HG03521 (cell line): ENCODE results near the gene MAPK10.
A peak's percentile ranks its signal among the peaks of the same experiment; 100 is the strongest.
"Not testable (repeated sequence)": the region's sequence is repeated elsewhere in the genome, so short reads cannot be mapped to it uniquely, and the experiment has no call there.

Experiments
- ATAC-seq: cut with Tn5 transposase; IDR thresholded peaks from one replicate; pipeline ENCODE4 v1.9.1; 2021; ENCODE audit warnings: mild to moderate bottlenecking, moderate library complexity; ENCODE audit not compliant: unreplicated experiment

MAPK10 gene

GRCh38 chr4:86344127-86344526, 15.7 kb downstream of the MAPK10 start:
- no peak for ATAC-seq

GRCh38 chr4:86338989-86339388, 20.9 kb downstream of the MAPK10 start:
- ATAC-seq, result no peak

DNA sequence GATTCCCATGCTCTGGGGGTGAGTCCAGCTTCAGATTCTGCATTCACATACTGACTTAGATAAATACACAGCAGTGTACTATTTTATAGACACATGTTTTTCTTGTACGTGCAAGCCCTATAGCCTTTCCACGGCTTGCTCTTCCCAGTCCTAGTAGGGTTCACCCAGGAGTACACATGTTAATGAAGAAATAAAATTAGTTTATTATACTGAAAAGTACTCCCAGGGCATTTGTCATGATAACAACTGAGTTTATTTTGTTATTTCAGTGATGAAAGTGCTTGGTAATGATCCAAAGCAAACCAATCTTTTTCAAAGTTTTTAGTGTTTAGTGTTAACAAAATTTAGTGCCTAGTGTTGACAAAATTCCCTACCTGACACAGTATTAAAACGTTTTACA, 21.3 kb downstream of the MAPK10 start:
- ATAC-seq, result no peak

GRCh38 chr4:86334020-86334750, 25.7 kb downstream of the MAPK10 start:
- no peak for ATAC-seq

GRCh38 chr4:86333236-86333635, 26.6 kb downstream of the MAPK10 start:
- ATAC-seq, result no peak

- ATAC-seq, result no peak
These were observed 28.7 kb downstream of the MAPK10 start for GRCh38 chr4:86330961-86331742.

GRCh38 chr4:86330411-86330810, 29.4 kb downstream of the MAPK10 start:
- ATAC-seq, result not testable (repeated sequence)

DNA sequence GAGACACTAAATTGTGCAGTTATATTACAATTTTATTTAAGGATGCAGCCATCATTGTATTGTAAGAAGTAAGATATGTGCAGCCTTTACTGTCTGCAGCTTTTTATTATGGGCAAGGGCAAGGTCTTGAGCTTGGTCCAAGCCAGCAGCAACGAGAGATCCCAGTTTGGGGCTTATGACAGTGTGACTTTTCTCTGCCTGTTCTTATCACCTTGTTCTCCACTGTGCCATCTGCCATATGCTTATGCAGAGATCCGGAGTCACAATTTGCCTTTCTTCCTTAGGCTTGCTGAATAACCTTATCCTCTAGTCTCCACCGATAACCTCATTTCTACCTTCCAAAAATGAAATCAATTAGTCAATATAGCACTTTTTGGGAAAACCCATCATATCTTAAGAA, 30.4 kb downstream of the MAPK10 start:
- ATAC-seq, result no peak

DNA sequence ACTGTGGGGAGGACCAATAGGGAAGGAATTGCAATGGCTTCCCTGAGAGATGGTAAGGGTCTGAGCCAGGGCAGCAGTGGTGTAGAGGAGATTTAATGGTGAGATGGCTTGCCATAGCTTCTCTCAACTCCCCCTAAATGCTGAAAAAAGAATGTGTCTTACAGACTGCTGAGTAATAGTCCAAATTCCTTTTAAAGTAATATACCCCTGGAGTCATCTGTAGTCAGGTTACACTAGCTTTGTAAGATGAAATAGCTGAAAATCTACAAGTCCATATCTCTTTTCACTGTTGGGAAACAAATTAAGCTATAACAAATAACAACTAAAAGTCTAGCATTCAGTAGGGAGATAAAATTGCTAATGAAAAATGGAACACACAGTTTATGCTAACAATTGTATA, 33.5 kb downstream of the MAPK10 start:
- ATAC-seq, result no peak

- ATAC-seq, result no peak
These were observed 40.5 kb downstream of the MAPK10 start for GRCh38 chr4:86319390-86319789.

DNA sequence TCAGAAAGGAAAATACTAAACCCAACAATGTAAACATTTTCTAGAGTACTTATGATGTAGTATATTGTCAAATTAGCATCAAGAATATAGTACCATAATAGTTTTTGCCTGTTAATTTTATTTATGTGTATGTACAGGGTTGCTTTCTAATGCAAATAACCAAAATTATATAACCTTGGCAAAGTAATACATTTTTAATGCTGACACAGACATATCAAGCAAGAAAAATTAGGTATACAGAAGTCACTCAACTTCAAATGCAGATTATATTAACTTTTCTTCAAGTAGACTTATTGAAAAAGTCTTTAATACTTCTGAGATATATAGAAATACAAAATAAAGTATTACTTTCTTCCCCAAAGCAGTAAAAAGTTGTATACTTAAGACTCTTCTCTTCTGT, 44.3 kb downstream of the MAPK10 start:
- no peak for ATAC-seq

DNA sequence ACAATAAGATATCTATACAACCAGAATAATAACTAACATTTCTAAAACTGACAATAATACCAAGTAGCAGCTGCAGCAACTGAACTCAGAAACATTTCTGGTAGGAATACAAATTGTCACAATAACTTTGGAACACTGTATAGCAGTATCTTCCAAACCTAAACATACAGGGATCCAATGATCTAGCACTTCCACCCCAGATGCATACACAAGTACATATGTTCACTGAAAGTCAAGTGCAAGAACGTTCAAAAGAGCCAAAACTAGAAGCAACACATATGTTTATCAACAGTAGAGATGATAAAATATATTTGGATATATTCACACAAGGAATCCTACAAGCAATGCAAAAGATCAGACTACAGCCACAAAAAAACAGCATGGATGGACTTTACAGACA, 46.2 kb downstream of the MAPK10 start:
- no peak for ATAC-seq

DNA sequence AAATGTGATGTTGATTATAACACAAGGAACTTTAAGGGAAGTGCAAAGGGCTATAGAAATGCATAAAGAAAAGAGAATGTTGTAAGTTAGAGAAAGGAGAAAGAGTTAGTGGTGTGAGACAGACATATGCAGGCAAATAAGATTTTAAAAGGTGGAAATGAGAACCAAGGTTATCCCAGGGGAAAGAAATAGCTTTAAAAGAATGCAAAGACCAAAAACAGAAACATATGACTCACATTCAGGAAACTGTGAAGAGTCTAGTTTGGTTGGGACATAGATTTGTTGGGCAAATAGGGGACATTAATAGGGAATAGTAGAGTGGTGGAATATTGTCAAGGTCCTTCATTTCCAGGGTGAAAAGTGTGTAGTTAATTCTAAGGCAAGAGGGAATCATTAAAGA, 52.4 kb downstream of the MAPK10 start:
- ATAC-seq, result no peak

DNA sequence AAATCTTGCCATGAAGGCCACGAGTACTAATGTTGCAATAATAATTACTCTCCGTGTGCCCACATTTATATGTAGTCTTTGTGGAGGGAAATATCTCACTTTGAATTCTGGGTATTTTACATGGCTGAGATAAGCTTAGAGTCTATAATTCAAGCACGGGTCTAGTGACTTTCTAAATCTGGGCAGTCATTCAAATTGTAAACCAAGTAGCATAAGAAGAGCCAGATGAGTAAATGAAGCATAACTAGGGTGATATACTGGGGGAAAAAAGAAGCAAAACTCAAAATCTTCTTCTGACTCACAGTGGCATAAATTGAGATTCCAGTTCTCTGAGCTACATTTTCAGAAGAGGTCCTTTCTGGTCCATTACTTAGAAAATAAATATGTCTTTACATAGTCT, 53.0 kb downstream of the MAPK10 start:
- no peak for ATAC-seq

- no peak for ATAC-seq
These were observed 57.0 kb downstream of the MAPK10 start for GRCh38 chr4:86302830-86303229.

DNA sequence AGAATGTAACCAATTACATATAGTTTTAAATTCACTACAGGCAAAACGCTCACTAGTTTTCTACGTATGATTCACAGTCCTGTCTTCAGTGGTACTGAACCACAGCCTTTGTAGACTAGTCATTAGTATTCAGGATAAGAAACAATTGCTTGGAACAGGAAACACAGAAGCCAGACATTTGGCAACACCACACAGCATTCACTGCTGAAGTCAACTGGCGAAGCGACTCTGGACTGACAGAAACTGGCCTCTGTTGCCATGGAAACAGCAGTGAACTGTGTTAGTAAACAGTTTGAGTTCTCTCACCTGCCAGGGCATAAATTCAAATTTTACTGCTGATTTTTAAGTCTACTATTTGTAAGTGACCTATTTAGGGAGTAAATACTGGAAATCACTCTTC, 57.6 kb downstream of the MAPK10 start:
- peak; percentile 62 for ATAC-seq

- ATAC-seq, result no peak
These were observed 59.3 kb downstream of the MAPK10 start for GRCh38 chr4:86300516-86300915.

DNA sequence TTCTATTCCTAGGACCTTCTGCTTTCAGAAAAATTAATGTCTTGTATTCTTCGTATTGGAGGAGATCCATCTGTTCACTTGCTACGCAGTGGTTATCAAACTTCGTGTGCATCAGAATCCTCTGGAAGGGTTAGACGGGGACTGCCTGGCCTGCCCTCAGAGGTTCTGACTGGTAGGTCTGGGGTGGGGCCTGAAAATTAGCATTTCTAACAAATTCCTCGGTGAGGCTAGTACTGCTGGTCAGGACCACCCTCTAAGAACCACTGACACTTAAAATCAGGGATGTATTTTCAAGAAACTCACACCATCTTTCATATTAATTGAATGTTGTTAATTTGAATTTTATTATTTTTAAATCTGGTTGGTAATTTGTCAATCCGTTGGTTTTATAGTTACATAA, 63.0 kb downstream of the MAPK10 start:
- no peak for ATAC-seq

DNA sequence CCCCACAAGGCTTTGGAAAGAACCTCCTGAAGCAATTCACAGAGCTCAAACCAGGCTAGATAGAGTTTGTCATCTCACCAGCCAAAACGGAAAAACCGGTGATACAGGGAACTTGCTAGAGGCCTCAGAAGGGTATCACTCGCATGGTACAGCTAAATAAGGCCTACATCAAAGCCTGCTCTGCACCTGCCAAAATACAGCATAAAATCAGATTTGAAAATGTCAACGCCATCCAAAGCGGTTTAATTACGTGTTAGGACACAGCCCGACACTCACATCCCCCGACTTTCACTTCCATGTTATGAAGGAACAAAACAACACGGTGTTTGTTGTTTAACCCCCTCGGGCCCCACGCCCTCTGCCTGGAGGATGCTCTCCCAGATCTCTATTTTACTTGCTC, 65.0 kb downstream of the MAPK10 start:
- no peak for ATAC-seq

DNA sequence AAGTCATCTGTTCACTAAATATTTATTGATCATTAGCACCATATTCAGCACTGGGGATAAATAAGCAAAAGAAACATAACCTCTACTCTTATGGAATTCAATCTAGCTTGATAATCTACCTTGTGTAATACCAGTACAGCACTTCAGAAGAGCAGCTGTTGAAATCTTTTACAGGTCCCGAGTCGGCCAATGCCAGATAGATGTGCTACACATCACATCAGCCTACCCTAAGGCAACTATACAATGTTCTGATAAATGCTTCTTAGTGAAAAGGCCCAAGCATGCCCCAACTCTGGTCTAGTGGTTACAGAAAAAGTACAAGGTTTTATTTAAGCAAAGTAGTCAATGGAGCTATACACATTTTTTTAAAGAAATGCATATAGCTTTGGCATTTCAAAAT, 68.7 kb downstream of the MAPK10 start:
- ATAC-seq, result no peak

DNA sequence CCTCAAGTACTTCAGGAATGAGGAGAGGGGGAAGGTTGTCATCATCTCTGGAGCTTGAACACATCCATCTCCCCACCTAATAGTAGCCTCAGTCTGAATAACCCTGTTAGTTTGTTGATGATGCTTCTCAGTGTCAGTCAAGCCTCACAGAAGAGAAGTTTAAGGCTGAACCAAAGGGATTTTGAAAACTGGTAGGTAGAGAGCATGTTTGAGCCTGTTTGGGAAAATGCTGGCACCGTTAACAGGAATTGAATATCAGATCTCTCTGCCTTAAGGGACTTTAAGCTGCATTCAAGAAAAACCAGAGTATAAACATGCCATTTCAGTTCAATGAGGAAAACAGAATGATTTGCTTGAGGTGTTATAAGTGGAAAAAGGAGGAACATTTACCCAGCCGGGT, 73.1 kb downstream of the MAPK10 start:
- no peak for ATAC-seq

DNA sequence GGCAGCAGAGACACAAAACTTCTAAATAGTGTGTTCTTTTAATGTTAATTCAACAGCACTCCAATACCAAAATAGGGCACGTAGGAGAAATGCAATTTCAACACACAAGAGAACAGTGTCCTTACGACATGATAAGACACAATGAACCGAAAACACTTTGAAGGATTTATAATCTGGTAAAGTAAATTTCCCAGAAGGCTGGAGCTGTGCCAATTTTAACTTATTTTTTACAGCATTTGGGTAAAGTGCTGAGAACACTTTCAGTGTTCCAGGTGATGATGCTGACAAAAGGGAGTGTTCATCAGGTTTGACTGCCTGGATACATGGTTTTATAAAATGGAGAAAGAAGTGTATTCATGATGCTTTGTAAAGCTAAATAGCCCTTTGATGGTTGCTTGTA, 76.5 kb downstream of the MAPK10 start:
- no peak for ATAC-seq

GRCh38 chr4:86280246-86280645, 79.6 kb downstream of the MAPK10 start:
- ATAC-seq, result no peak
